Measurements from ENCODE around the gene SKOR1. TPM values are rescaled to one million over a fixed set of nuclear protein-coding genes. Genes with fewer than 3 reads are reported as not detected.

Gene SKOR1
- total RNA-seq, 2 experiments from 2014 or later, result 1.0 to 1.5 TPM

DNA sequence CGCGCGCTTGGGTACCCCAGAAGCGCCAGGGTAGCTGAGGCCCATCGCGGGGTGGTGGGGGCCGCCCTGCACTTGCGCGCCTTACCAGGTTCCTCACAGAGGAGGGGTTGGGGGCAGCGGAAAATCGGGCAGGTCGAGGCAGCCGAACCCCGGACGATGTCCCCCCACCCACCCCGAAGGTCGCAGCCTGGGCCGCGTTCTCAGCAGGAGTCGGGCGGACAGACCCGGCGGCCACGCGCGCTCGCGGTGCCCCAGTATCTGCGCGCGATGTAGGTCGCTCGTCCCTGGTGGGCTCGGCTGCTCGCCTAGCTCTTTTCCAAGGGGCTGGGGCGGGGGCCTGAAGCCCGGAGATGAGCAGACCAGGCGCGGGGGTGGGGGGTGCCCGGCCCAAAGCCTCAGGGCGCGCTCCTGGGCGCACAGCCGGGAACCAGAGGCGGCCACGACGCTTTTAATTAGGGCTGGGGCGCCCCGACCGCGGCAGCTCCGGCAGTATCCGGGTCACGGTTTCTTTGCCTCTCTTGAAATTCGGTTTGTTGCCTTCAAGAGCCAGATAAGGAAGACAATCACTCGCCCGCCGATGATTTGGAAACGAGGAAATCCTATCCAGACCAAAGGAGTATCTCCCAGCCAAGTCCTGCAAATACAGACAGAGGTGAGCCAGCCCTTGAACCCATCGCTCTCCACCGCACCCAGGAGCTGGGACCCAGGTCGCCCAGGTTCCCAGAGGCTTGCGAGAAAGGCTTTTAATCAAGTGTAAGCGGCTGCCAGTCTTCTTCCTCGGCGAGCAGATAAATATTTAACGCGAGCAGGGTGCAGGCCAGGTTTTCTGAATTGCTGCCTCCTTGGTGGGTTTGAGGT is 4.6 kb downstream of the SKOR1 start:
- no peaks in the 10 kb centered on the region for H4K20me1 ChIP-seq (ENCODE audit: insufficient read depth, low read length)
- no peaks in the 10 kb centered on the region for H3K9me3 ChIP-seq (ENCODE audit: low read length)
- peaks cover 23% of the 10 kb centered on the region for H3K4me1 ChIP-seq (ENCODE audit: insufficient read depth, low read length, poor library complexity, severe bottlenecking)
- no peak for DNase-seq (ENCODE audit: low spot score)
- H3K9me2 ChIP-seq (ENCODE audit: insufficient read depth, low read length), result no peaks in the 10 kb centered on the region
- ChIA-PET POLR2A (no interaction called here), CTCF (ENCODE audit: unreplicated experiment) (no interaction called here)
- TF ChIP-seq EZH2phosphoT487 (IDR thresholded peaks at IDR 0.05; ENCODE audit: borderline replicate concordance, low read depth, low read length), result no peak
- TF ChIP-seq, protein P1, sequence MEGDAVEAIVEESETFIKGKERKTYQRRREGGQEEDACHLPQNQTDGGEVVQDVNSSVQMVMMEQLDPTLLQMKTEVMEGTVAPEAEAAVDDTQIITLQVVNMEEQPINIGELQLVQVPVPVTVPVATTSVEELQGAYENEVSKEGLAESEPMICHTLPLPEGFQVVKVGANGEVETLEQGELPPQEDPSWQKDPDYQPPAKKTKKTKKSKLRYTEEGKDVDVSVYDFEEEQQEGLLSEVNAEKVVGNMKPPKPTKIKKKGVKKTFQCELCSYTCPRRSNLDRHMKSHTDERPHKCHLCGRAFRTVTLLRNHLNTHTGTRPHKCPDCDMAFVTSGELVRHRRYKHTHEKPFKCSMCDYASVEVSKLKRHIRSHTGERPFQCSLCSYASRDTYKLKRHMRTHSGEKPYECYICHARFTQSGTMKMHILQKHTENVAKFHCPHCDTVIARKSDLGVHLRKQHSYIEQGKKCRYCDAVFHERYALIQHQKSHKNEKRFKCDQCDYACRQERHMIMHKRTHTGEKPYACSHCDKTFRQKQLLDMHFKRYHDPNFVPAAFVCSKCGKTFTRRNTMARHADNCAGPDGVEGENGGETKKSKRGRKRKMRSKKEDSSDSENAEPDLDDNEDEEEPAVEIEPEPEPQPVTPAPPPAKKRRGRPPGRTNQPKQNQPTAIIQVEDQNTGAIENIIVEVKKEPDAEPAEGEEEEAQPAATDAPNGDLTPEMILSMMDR (conservative IDR thresholded peaks at IDR 0.05; ENCODE audit: low read length), result no peak
- H3K4me3 ChIP-seq (ENCODE audit: low read depth, low read length, poor library complexity, severe bottlenecking), result no peak overlapping the region
- no peak overlapping the region for H3K4me2 ChIP-seq (ENCODE audit: low read length)
- intact Hi-C loops (cut with micrococcal nuclease; ENCODE audit: unreplicated experiment), result no loop called here
- no peaks in the 10 kb centered on the region for H3K79me2 ChIP-seq (ENCODE audit: insufficient read depth, low read depth, low read length)
- H3K36me3 ChIP-seq (ENCODE audit: insufficient read depth, low read length), result no peaks in the 10 kb centered on the region
- no TSS peak for BruUV-seq (replicated peaks)
- H3K27ac ChIP-seq (ENCODE audit: low read depth, low read length, poor library complexity, severe bottlenecking), result no peak overlapping the region
- H2AFZ ChIP-seq (ENCODE audit: low read length), result no peak overlapping the region

DNA sequence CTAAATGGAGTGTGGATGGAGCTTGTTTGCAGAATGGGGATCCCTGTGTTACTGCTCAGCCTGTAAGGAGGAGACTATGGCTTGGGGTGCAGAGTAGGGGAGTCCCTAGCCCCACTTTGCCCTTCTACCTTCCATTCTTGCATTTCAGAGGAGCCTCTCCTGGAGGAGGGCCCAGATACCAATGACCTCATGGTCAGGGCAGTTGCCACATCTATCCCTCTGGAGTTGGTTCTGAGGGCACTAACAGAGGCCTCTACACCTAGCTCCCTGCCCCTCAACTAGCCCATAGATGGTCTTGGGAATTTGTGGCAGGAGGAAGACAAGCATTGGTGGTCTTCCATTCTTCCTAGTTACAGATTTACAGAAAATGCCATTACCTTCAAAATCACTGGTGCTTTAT is 6.1 kb downstream of the SKOR1 start:
- peaks cover 37% of the 10 kb centered on the region for H3K4me1 ChIP-seq (ENCODE audit: insufficient read depth, low read length, poor library complexity, severe bottlenecking)
- CTCF ChIA-PET (ENCODE audit: unreplicated experiment), result no interaction called here
- H3K9me3 ChIP-seq (ENCODE audit: low read length), result no peaks in the 10 kb centered on the region
- no peaks in the 10 kb centered on the region for H3K9me2 ChIP-seq (ENCODE audit: insufficient read depth, low read length)
- intact Hi-C loops (cut with micrococcal nuclease; ENCODE audit: unreplicated experiment), result no loop called here
- DNase-seq (ENCODE audit: low spot score), result no peak
- POLR2A ChIA-PET, result interaction anchor here (1.6 kb wide), 1 partner anchor 48 kb away, joined by 8 read pairs; no protein-coding TSS in a partner anchor
- H3K36me3 ChIP-seq (ENCODE audit: insufficient read depth, low read length), result no peaks in the 10 kb centered on the region
- BruUV-seq (replicated peaks), result no TSS peak
- no peaks in the 10 kb centered on the region for H4K20me1 ChIP-seq (ENCODE audit: insufficient read depth, low read length)
- H3K4me3 ChIP-seq (ENCODE audit: low read depth, low read length, poor library complexity, severe bottlenecking), result no peak overlapping the region
- H3K79me2 ChIP-seq (ENCODE audit: insufficient read depth, low read depth, low read length), result no peaks in the 10 kb centered on the region
- no peak overlapping the region for H2AFZ ChIP-seq (ENCODE audit: low read length)
- no peak overlapping the region for H3K4me2 ChIP-seq (ENCODE audit: low read length)
- no peak for TF ChIP-seq EZH2phosphoT487 (IDR thresholded peaks at IDR 0.05; ENCODE audit: borderline replicate concordance, low read depth, low read length)
- TF ChIP-seq, protein P1 (conservative IDR thresholded peaks at IDR 0.05; ENCODE audit: low read length), result no peak
- H3K27ac ChIP-seq (ENCODE audit: low read depth, low read length, poor library complexity, severe bottlenecking), result no peak overlapping the region

Measured in OCI-LY7 (cell line).